COR-L47 (cell line): ENCODE measurements around the gene ZSCAN29.

Experiments
- DNase-seq: peaks from one replicate; lab custom pipeline; 2025; lab: John Stamatoyannopoulos, UW

ZSCAN29 gene

DNA sequence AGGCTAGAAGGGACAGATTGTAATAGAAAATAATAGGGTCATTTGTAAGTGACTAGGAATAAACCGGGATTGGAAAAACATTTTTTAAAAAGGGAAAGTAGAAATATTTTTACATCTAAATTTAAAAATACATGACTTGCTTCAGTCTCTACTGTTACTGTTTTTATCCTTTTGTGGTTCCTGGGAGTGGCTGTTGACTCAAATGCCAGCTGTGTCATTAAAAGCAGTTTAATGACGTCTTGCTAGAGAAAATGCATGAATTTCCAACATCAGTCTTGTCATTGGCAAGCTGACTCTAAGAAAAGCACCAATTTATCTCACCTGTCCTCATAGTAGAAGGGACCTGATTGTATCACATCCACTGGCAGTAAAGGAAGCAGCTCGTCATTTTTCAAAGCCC lies 23.7 kb downstream of the ZSCAN29 start:
- DNase-seq, result no peak

DNA sequence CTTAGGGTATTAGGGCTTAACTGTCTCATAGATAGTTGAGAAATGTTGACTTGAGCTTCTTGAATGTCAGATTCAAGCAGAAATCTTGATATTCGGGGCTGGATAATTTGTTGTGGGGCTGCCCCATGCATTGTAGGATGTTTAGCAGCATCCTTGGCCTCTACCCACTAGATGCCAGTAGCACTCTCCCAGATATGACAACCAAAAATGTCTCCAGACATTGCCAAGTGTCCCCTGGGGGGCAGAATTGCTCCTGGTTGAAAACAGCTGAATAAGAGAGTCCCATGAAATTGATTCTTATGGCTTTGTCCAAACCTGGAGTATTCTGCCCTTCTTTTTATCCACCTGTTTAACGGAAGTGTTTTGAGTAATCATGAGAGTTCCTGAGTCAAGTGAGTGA lies 24.5 kb downstream of the ZSCAN29 start:
- DNase-seq, result no peak

DNA sequence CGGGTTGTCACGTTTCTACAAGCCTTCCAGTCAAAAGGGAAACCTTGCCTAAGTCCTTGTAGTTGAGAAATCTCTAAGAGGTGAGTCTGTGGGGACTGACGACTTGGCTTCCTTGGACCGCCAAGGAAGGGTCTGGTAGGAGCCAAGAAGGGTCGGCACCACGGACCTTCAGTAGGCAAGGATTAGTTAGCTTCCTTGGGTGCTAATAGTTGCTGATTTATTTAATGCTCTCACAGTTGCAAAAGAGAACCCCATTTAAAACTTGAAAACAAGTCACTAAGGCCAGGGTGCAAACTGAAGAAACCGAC lies 40.1 kb downstream of the ZSCAN29 start:
- no peak for DNase-seq

DNA sequence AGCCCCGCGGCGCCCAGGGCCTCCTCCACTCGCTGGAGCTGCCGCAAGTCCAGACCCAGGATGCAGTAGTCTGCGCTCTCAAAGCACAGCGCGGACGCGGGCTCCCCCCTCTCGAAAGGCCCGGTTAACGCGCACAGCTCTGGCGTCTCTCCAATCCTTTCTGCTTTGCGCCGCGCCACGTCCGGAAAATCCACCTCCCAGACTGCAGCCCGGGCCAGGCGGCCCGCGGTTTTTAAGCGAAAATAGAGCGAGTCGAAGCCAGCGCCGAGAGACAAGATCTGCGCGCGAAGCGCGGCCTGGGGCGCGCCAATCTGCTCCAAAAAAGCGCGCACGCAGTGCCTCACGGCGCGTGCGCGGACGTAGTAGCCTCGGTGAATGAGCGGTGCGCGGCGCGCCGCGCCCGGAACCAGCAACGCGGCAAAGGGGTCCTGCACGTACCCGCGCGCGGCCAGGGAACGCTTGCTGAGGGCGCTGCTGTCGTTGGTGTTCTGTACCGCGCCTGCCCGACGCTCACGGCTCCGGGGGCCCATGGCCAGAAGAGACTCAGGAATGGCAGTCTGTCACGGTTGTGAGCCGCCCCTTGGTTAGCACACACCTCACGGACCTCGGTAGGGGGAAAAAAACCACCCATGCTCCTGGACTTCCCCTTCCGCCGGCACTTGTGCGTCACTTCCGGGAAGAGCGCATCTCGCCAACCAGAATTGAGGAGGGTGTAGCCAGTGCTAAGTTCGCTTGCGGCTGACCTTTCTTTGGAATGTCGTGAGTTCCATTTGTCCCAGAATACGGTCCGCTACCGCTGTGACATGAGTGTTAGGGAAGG lies 40.7 kb downstream of the ZSCAN29 start, which contains the start of gene LCMT2:
Gene LCMT2, minus strand, starts transcription at position 614 of the 820 bp plus-strand sequence. Its CDS starts 84 bp downstream, at position 530.
- peak; percentile 94 for DNase-seq

DNA sequence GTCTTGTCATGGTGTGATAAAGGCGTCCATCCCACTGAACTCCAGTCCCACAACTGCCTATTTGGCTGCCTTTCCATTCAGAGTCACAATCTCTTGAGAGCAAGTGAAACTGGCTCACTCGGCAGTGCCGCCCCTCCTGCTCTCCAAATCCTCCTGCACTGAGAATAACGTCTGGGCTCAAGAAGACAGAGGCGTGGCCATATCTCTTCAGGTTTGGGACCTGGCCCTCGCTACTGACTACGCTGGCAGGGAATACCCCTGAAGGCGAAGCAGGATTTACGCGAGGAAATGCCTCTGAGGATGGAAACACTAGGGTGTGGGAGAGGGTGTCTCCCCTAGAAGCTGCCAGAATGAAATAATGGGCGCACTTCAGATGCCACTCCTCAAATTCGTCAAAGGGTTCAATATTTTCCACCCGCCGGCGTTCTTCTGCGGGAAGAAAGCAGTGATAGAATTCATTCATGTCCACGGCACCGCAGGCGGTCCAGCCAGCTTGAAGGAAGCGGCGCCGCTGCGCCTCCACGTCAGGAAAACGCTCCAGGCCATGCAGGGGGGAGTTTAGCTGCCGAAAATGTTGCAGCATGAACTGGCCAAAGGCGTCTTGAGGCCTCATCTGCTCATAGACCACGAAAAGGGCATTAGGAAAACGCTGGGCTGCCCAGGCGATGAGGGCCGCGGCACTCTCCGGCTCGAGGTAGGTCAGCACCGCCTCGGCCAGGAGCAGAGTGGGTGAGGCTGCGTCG lies 41.5 kb downstream of the ZSCAN29 start:
- peak; percentile 62 for DNase-seq

DNA sequence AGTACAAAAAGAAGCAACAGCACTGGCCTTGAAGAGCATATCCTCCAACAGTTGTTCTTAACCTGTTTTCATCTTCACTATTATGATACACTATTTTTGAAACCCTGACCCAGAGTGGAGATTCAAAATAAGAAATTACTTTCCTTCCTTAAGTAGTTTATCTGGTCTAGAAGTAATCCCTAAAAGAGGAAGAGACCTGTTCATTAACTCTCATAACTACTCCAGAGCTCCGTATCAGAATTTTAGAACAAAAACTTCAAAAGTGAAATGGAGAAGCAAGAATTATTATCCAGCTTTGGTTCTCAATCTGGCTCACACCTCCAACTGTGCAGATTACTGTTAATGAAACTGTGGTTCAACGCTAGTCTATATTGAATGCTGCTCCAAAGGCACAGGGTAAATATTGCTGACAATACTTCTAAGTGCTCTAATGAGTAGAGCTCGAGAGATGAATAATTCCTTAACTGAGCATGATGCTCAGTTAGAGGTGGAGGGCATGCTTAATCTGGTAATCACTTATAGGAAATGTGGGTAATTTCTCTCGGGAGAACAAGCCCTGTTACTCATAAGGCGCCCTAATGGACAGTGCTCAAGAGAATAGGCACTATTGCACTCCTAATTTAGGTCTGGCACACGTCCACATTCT lies 45.7 kb downstream of the ZSCAN29 start:
- DNase-seq, result no peak

DNA sequence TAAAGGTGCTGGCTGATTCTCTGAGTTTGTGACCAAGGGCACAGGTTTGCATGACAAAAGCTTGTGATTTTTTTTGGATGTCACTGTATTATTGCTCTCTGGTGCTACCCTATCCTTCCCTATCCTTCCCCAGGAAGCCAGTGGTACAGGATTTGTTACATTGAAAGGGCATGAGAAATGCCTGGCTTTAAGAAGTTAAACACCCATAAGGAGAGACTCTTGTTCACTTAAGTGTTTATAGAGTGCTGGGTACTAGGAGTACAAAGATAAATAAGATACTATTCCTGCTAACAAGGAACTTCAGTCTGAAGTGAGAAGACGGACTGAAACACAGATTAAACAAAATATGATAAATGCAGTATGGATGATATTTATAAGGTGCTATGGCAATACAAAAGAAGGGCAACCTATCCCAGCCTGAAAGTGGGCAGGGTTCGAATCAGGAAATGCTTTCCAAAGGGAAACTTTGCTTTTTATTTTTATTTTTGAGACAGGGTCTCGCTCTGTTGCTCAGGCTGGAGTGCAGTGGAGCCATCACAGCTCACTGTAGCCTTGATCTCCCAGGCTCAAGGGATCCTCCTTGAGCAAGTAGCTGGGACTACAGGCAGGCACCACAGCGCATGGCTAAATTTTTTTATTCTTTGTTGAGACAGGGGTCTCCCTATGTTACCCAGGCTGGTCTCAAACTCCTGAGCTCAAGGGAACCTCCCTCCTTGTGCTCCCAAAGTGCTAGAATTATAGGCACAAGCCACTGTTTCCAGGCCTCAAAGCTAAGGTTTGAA lies 51.7 kb downstream of the ZSCAN29 start:
- DNase-seq, result no peak

DNA sequence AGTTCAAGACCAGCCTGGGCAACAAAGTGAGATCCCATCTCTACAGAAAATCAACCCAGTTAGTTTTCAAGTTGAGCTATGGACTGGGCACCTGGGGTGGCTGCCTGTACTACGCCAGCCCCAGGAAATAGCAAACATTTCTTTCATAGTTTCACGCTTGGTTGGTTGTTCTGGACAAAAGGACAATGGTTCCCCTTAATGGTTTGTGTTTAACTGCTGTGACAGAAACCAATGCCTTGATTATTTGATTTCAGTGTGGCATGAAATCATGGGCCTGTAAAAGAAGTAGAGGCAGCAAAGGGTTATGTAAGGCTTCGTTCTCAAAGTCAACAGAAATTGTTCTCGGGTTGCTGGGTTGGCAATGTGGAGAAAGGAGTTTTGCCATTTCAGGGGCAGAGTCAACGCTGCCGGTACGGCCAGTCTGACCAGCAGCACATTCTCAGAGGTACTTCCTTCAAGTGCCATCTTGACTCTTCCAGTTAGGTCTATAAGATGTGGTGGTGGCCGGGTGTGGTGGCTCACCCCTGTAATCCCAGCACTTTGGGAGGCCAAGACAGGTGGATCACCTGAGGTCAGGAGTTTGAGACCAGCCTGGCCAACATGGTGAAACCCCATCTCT lies 53.2 kb downstream of the ZSCAN29 start:
- peak; percentile 13 for DNase-seq

DNA sequence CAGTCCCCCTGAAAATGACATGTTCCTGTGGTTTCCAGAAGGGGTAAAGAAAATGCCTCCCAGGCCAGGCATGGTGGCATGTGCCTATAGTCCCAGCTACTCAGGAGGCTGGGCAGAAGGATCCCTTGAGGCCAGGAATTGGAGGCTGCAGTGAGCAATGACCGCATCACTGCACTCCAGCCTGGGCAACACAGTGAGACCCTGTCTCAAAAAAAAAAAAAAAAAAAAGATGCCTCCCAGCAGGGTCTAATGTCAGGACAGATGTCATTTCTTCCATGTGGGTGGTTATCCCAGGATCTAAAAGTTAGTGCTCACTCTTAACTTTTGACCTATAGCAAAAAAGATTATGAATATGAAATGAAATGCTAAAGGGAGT lies 53.9 kb downstream of the ZSCAN29 start:
- no peak for DNase-seq

DNA sequence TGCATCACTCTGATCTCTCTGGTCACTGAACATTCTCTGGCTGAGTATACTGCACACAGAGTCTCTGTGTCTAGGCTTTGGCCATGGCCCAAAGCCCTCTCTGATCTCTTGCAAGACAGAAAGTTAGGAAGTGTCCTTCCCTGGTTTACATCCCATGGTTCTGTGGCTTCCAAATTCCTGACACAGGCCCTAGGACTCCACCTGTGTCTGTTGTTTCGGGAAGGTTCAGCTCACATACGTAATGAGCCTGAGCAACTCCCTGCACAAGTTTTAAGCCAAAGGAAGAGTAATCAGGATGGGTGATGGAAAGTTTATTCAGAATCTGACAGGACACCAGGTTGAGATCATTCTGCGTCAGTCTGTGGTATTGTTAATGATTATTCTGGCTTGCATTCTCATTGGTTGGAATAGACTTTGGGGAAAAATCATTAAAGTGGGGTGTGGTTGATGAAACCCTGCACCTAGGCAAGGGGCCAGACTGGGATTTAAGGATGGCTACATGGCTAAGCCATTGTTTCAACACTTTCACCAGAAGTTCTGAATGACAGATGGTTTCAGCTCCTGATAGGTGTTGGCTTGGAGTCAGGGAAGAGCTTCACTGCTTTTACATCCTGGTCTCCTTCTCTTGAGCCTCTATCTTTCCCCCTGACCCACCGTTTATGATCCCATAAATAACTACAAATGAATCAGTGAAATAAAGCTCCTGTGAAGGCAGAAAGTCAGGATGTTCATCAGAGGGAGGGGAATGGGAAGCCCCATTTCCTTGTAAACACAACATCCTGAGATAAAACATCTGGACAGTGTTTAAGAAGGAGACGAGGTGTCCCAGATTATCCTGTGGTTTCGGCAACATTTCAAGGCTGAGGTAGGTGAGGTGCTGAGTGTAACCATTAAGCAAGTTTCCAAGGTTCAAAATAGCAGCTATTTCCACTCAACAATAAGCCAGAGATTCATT lies 54.5 kb downstream of the ZSCAN29 start:
- DNase-seq, result no peak

DNA sequence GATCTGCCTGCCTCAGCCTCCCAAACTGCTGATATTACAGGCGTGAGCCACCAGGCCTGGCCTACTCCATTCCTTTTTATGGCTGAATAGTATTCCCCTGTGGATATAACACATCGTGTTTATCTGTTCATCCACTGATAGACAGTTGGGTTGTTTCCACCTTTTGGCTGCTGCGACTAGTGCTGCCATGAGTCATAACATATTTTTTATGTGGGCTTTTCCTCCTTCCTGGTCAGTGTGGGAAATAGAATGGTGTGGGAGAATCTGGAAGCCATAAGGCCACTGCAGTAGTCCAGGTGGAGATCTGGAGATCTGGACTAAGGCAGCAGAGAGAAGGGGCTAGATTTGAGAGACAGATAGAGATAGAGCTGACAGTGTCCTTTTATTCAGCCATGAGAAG lies 56.7 kb downstream of the ZSCAN29 start:
- no peak for DNase-seq

DNA sequence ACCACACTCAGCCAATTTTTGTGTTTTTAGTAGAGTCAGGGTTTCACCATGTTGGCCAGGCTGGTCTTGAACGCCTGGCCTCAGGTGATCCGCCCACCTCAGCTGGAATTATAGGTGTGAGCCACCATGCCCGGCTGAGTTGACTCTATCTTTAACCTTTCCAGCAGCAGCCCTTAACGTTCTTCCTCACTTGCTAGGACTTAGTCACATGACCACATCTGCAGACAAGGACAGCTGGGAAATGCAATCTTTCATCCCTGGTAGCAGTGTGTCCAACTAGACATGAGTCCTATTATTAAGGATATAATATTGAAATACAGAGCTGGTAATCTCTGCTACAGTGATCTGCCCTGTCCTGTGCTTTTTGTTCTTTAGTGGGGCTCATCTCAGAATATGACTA lies 58.5 kb downstream of the ZSCAN29 start:
- DNase-seq, result no peak
